Measurements from ENCODE around the gene PNKP.

The PNKP gene

GRCh38 chr19:49890349-49891311 is 23.3 kb upstream of the PNKP start:
- DNase-seq (ENCODE audit: low read depth) = no peak

GRCh38 chr19:49889687-49890348 is 22.4 kb upstream of the PNKP start:
- DNase-seq (ENCODE audit: low read depth) = peak; percentile 52

- DNase-seq (ENCODE audit: low read depth) = no peak
These were observed 21.8 kb upstream of the PNKP start for GRCh38 chr19:49889038-49889686.

- no peak for DNase-seq (ENCODE audit: low read depth)
These were observed 21.1 kb upstream of the PNKP start for GRCh38 chr19:49888510-49888824.

- no peak for DNase-seq (ENCODE audit: low read depth)
These were observed 20.5 kb upstream of the PNKP start for GRCh38 chr19:49887665-49888509.

GRCh38 chr19:49887037-49887664 is 19.8 kb upstream of the PNKP start:
- DNase-seq (ENCODE audit: low read depth) = no peak

GRCh38 chr19:49884760-49885159 is 17.4 kb upstream of the PNKP start:
- no peak for DNase-seq (ENCODE audit: low read depth)

GRCh38 chr19:49884109-49884508 is 16.7 kb upstream of the PNKP start:
- no peak for DNase-seq (ENCODE audit: low read depth)

- no peak for DNase-seq (ENCODE audit: low read depth)
These were observed 15.7 kb upstream of the PNKP start for GRCh38 chr19:49883094-49883493.

- no peak for DNase-seq (ENCODE audit: low read depth)
These were observed 15.3 kb upstream of the PNKP start for GRCh38 chr19:49882643-49883042.

GRCh38 chr19:49881672-49882394 is 14.5 kb upstream of the PNKP start:
- DNase-seq (ENCODE audit: low read depth) = no peak

- DNase-seq (ENCODE audit: low read depth) = no peak
These were observed 13.8 kb upstream of the PNKP start for GRCh38 chr19:49881186-49881585.

GRCh38 chr19:49880162-49880869 is 12.9 kb upstream of the PNKP start:
- no peak for DNase-seq (ENCODE audit: low read depth)

GRCh38 chr19:49879243-49879963 is 12.0 kb upstream of the PNKP start:
- DNase-seq (ENCODE audit: low read depth) = no peak

- DNase-seq (ENCODE audit: low read depth) = no peak
These were observed 11.3 kb upstream of the PNKP start for GRCh38 chr19:49878744-49879070.

GRCh38 chr19:49877879-49878743 is 10.7 kb upstream of the PNKP start:
- peak; percentile 98 for DNase-seq (ENCODE audit: low read depth)

GRCh38 chr19:49877020-49877878 is 9.9 kb upstream of the PNKP start, which contains the start of the genes AKT1S1 and TBC1D17:
AKT1S1 (minus strand) TSS chr19:49877355; CDS start chr19:49873295, 4,060 bp downstream.
TBC1D17 (plus strand) TSS chr19:49877702; CDS start chr19:49877724, 22 bp downstream.
- peak; percentile 100 for DNase-seq (ENCODE audit: low read depth)
